GM12865 (cell line): ENCODE results near the gene OLFML2A.
A peak's percentile ranks its signal among the peaks of the same experiment; 100 is the strongest.

Source experiments
- DNase-seq: peaks from one replicate; pipeline ENCODE4 v3.0.0; 2010; ENCODE audit warnings: low read depth
- H3K4me3 ChIP-seq: 2 replicates; pipeline ENCODE4 v1.5.1; 2011; ENCODE audit warnings: mild to moderate bottlenecking, low read depth, low read length, control low read depth
- TF ChIP-seq, protein P1 (sequence below): IDR thresholded peaks from 2 replicates; pipeline ENCODE4 v1.5.1; 2011; ENCODE audit warnings: low read length, control low read depth, low read depth, inconsistent platforms; ENCODE audit not compliant: insufficient read depth; ENCODE audit errors: missing control alignments

The OLFML2A gene

DNA sequence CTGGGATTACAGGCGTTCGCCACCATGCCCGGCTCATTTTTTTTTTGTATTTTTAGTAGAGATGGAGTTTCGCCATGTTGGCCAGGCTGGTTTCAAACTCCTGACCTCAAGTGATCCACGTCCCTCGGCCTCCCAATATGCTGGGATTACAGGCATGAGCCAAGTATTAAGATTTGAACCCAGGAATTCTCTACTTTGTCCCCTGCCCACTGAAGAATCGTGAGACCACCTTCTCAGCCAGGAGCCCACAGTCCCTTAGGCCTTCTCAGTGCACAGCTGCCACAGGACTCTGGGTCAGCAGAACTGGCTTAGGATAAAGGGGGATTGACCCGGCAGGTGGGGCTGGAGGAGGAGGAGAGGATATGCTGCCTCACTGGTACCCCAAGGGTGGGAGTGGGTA lies 13.4 kb downstream of the OLFML2A start:
- no peak for DNase-seq
- TF ChIP-seq, protein P1, sequence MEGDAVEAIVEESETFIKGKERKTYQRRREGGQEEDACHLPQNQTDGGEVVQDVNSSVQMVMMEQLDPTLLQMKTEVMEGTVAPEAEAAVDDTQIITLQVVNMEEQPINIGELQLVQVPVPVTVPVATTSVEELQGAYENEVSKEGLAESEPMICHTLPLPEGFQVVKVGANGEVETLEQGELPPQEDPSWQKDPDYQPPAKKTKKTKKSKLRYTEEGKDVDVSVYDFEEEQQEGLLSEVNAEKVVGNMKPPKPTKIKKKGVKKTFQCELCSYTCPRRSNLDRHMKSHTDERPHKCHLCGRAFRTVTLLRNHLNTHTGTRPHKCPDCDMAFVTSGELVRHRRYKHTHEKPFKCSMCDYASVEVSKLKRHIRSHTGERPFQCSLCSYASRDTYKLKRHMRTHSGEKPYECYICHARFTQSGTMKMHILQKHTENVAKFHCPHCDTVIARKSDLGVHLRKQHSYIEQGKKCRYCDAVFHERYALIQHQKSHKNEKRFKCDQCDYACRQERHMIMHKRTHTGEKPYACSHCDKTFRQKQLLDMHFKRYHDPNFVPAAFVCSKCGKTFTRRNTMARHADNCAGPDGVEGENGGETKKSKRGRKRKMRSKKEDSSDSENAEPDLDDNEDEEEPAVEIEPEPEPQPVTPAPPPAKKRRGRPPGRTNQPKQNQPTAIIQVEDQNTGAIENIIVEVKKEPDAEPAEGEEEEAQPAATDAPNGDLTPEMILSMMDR = no peak
- H3K4me3 ChIP-seq = no peak overlapping the region

DNA sequence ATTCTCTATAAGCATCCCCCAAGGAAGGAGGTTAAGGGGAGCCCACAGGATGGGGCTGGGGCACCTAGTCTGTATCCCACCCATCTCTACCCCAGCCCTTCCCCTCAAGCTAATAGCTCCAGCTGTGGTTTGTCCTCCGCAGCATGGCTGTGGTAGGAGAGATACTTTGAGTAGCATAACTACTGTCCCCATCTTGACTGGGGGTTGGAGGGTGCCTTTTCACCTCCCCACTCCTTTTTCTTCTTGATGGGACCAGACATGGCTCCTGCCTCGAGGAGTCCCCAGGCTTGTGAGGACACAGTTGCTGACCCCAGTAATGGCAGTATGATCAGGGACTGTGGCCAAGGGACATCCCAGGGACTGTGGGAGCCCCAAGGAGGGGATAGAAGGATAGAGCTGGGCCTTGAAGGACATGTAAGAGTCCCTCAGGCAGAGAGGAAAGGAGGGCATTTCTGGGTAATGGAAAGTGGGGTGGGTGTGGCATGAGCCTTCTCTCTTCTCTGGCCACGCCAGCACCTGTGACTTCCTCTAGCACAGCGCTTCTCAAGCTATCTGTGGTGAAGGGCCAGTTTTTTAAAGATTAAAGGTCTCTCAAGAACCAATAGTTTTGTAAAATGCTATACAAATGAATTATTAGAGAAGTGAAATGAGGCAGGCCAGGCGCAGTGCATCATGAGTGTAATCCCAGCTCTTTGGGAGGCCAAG lies 14.0 kb downstream of the OLFML2A start:
- no peak overlapping the region for H3K4me3 ChIP-seq
- DNase-seq = no peak
- TF ChIP-seq, protein P1 = no peak

DNA sequence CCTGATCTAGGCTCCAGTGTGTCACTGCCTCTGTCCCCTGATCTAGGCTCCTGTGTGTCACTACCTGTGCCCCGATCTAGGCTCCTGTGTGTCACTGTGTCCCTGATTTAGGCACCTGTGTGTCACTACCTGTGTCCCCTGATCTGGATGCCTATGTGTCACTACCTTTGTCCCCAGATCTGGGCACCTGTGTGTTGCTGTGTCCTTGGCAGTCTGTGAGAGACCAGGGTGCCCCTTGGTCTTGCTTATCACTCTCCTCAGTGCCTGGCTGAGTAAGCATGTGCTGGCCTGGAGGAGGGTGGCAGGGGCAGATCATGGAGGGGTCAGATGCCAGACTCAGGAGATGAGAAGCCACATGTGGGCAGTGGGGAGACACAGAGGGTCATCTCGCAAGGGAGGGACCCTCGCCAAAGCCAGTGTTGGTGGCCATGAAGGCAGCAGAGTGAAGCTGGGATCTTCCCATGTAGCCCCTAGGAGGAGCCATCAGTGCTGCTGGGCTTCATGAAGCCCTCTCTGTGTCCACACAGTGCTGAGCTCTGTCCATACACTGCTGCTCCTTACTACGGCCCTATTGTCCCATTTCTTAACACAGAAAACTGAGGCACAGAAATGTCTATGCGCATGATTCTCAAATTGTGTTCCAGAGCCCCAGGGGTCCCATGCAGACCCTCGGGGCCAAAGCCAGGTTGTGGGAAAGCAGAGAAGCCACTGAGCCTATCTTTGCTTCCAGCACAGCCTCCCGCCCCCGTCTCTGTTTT lies 15.5 kb downstream of the OLFML2A start:
- TF ChIP-seq, protein P1 = no peak
- no peak for DNase-seq
- no peak overlapping the region for H3K4me3 ChIP-seq

DNA sequence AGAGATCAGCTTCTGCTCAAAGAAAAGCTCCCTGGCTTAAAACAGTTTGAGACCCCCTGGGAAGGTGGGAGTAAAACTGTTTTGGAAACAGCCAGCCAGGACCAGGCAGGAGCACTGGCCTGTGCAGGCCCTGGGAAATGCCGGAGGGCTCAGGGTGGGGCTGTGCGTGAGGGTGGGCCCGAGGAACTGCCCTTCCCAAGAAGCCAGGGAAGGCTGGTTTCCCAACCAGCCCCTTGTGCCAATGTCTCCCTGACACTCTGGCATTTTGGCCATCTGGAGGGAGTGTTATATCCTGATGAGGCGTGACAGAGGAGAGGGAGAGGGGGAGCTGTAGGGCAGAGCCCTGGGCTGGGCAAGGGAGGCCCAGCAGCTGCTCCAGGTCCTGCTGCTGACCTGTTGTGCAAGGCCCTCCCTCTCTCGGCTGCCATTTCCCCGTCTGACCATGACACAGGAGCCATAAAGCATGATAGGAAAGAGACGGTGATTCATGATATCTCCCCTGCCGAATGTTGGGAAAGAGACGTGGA lies 16.1 kb downstream of the OLFML2A start:
- TF ChIP-seq, protein P1 = no peak
- no peak overlapping the region for H3K4me3 ChIP-seq
- DNase-seq = no peak

DNA sequence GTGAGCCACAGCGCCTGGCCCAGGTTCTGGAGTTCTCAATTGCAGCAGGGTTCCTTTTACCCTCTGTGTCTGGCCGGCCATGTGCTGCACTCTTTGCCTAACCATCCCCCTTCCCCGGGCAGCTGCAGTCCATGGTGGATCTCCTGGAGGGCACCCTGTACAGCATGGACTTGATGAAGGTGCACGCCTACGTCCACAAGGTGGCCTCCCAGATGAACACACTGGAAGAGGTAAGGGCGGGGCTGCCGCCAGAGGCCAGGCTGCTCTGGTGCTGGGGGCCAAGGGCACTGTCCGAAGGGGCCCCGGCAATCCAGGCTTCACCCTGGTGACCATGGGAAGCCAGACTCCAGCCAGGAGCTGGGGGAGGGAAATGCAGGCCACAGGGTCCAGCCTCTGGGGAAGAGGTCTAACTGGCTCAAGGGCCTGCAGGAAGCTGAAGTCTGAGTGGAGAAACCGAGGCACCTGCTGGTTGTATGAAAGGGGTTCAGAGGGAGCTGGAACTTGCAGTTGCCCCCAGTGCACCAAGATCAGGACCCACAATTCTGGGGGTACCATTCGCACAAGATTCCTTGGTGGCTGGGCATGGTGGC lies 18.1 kb downstream of the OLFML2A start:
- peak; percentile 12 for DNase-seq
- no peak overlapping the region for H3K4me3 ChIP-seq
- TF ChIP-seq, protein P1 = no peak

DNA sequence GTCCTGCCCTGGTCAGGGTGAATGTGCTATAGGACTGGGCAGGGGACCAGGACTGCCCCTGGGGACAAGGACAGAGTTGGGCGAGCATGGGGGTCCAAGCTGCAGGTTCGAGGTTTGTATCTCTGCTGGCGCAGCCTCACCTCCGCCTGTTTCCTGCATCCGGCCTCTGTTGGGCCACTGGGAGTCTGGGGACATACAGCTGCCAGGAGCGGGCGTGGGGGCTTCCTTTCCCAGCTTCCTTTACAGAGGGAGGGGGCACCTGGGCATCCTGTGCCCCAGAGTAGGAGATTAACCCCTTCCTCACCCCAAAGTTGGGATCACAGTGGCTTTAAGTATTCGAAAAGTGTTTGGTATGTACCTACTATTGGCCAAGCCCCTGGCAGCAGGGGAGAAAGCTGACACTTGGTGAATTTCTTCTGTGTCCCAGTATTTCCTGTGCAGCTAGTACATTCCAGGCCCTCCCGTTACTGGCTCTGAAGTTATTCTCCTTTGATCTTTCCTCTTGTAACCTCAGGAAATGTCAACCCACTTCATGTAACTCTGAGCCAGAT lies 19.0 kb downstream of the OLFML2A start:
- no peak overlapping the region for H3K4me3 ChIP-seq
- TF ChIP-seq, protein P1 = no peak
- no peak for DNase-seq
